ENCODE data around the gene ALPI. TPM values are rescaled to one million over a fixed set of nuclear protein-coding genes. Genes with fewer than 3 reads are reported as not detected.

ALPI gene
- total RNA-seq, 2 experiments from 2014 or later, result not detected

DNA sequence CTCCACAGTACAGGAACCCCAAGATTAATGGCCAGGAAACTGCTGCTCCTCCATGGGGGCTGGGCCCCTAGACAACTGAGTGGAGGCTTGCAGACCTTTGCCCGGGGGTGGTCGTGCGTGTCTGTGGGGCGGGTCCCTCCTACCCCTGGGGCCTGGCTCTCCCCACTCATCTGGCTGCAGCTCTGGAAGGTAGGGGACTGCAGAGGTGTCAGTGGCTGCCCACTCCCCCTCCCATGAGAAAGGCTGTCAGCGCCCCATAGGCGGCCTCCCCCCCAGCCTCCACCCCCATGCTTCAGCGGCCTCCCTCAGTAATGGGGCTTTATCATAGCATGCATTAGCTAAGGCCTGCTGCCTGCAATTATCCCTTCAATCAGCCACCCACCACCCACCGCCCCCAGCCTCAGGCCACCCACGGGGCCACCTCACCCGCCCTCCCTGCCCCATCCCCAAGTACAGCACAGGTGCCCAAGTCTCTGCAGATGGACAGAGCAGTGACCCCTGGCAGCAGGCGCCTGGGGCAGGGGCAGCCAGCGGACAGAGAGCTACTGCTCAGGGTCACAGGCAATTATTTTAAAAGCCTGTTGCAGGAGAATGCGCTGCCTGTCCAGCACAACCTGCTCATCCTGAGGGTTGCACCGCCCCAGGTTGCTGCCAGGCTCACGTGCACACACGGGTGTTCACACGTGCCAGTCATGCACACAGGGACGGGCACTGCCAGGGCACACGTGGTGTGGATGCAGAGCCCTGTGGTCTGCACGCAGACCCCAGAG lies 40.7 kb downstream of the ALPI start:
- BruUV-seq (replicated peaks), result no TSS peak
- TF ChIP-seq, protein P1, sequence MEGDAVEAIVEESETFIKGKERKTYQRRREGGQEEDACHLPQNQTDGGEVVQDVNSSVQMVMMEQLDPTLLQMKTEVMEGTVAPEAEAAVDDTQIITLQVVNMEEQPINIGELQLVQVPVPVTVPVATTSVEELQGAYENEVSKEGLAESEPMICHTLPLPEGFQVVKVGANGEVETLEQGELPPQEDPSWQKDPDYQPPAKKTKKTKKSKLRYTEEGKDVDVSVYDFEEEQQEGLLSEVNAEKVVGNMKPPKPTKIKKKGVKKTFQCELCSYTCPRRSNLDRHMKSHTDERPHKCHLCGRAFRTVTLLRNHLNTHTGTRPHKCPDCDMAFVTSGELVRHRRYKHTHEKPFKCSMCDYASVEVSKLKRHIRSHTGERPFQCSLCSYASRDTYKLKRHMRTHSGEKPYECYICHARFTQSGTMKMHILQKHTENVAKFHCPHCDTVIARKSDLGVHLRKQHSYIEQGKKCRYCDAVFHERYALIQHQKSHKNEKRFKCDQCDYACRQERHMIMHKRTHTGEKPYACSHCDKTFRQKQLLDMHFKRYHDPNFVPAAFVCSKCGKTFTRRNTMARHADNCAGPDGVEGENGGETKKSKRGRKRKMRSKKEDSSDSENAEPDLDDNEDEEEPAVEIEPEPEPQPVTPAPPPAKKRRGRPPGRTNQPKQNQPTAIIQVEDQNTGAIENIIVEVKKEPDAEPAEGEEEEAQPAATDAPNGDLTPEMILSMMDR (conservative IDR thresholded peaks at IDR 0.05; ENCODE audit: low read length), result no peak
- Histone ChIP-seq H3K4me3 (ENCODE audit: low read depth, low read length, poor library complexity, severe bottlenecking) (no peak overlapping the region), H3K4me1 (ENCODE audit: insufficient read depth, low read length, poor library complexity, severe bottlenecking) (no peaks in the 10 kb centered on the region), H3K4me2 (ENCODE audit: low read length) (no peak overlapping the region), H4K20me1 (ENCODE audit: insufficient read depth, low read length) (no peaks in the 10 kb centered on the region), H3K27ac (ENCODE audit: low read depth, low read length, poor library complexity, severe bottlenecking) (no peak overlapping the region), H3K36me3 (ENCODE audit: insufficient read depth, low read length) (no peaks in the 10 kb centered on the region), H2AFZ (ENCODE audit: low read length) (no peak overlapping the region), H3K9me3 (ENCODE audit: low read length) (no peaks in the 10 kb centered on the region), H3K79me2 (ENCODE audit: insufficient read depth, low read depth, low read length) (no peaks in the 10 kb centered on the region), H3K9me2 (ENCODE audit: insufficient read depth, low read length) (no peaks in the 10 kb centered on the region)
- intact Hi-C loops (cut with micrococcal nuclease; ENCODE audit: unreplicated experiment), result no loop called here
- DNase-seq (ENCODE audit: low spot score), result no peak
- CTCF ChIA-PET (ENCODE audit: unreplicated experiment), result no interaction called here
- POLR2A ChIA-PET, result interaction anchor here (0.6 kb wide), 1 partner anchor 127 kb away, joined by 5 read pairs; no protein-coding TSS in a partner anchor

DNA sequence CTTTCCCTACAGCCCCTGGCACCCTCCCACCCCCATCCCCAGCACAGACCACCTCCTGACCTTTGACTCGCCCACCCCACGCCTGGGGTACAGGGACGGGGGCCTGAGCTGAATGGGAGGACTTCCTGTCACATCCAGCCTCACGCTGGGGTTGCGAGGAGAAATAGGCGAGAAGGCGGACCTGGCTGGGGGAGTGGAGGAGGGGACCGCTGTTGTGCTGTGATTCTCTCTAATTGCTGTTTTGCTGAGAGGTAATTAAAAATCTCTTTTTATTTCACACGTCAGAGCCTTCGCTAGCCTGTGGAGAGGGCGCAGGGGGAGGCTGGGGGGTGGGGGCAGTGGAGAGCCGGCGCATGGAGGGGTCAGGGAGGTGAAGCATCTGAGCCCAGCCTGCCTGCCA lies 41.4 kb downstream of the ALPI start:
- Histone ChIP-seq H3K27ac (ENCODE audit: low read depth, low read length, poor library complexity, severe bottlenecking) (no peak overlapping the region), H3K79me2 (ENCODE audit: insufficient read depth, low read depth, low read length) (no peaks in the 10 kb centered on the region), H3K4me3 (ENCODE audit: low read depth, low read length, poor library complexity, severe bottlenecking) (no peak overlapping the region), H3K36me3 (ENCODE audit: insufficient read depth, low read length) (no peaks in the 10 kb centered on the region), H3K9me3 (ENCODE audit: low read length) (no peaks in the 10 kb centered on the region), H4K20me1 (ENCODE audit: insufficient read depth, low read length) (no peaks in the 10 kb centered on the region), H2AFZ (ENCODE audit: low read length) (no peak overlapping the region), H3K4me1 (ENCODE audit: insufficient read depth, low read length, poor library complexity, severe bottlenecking) (no peaks in the 10 kb centered on the region), H3K4me2 (ENCODE audit: low read length) (no peak overlapping the region), H3K9me2 (ENCODE audit: insufficient read depth, low read length) (no peaks in the 10 kb centered on the region)
- TF ChIP-seq, protein P1 (conservative IDR thresholded peaks at IDR 0.05; ENCODE audit: low read length), result no peak
- TF ChIP-seq EZH2phosphoT487 (IDR thresholded peaks at IDR 0.05; ENCODE audit: borderline replicate concordance, low read depth, low read length), result no peak
- ChIA-PET POLR2A (no interaction called here), CTCF (ENCODE audit: unreplicated experiment) (no interaction called here)
- intact Hi-C loops (cut with micrococcal nuclease; ENCODE audit: unreplicated experiment), result no loop called here
- BruUV-seq (replicated peaks), result no TSS peak
- no peak for DNase-seq (ENCODE audit: low spot score)

DNA sequence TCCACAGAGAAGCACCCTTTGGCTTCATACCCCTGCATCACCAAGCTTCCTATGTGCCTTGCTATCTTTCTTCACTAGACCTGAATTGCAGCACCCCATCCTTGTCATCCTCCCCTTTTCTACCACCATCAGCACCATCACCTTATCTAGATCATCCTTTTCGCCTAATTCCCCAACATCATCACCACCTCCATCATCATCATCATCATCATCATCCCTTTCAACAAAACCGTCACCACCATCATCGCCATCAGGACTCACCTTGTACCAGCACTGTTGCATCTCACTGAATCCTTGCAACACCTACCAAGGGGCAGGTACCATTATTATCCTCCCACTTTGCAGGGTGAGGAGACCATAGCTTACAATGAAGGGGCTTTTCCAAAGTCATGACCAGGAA lies 42.5 kb downstream of the ALPI start:
- Histone ChIP-seq H3K27ac (ENCODE audit: low read depth, low read length, poor library complexity, severe bottlenecking) (no peak overlapping the region), H3K4me3 (ENCODE audit: low read depth, low read length, poor library complexity, severe bottlenecking) (no peak overlapping the region), H3K9me3 (ENCODE audit: low read length) (no peaks in the 10 kb centered on the region), H2AFZ (ENCODE audit: low read length) (no peak overlapping the region), H4K20me1 (ENCODE audit: insufficient read depth, low read length) (no peaks in the 10 kb centered on the region), H3K4me1 (ENCODE audit: insufficient read depth, low read length, poor library complexity, severe bottlenecking) (no peaks in the 10 kb centered on the region), H3K9me2 (ENCODE audit: insufficient read depth, low read length) (no peaks in the 10 kb centered on the region), H3K79me2 (ENCODE audit: insufficient read depth, low read depth, low read length) (no peaks in the 10 kb centered on the region), H3K36me3 (ENCODE audit: insufficient read depth, low read length) (no peaks in the 10 kb centered on the region), H3K4me2 (ENCODE audit: low read length) (no peak overlapping the region)
- TF ChIP-seq, protein P1 (conservative IDR thresholded peaks at IDR 0.05; ENCODE audit: low read length), result no peak
- TF ChIP-seq EZH2phosphoT487 (IDR thresholded peaks at IDR 0.05; ENCODE audit: borderline replicate concordance, low read depth, low read length), result no peak
- ChIA-PET CTCF (ENCODE audit: unreplicated experiment) (interaction anchor here (0.6 kb wide), 2 partner anchors 51 to 76 kb away, joined by 4 to 9 read pairs; no protein-coding TSS in a partner anchor), POLR2A (no interaction called here)
- no peak for DNase-seq (ENCODE audit: low spot score)
- BruUV-seq (replicated peaks), result no TSS peak
- intact Hi-C loops (cut with micrococcal nuclease; ENCODE audit: unreplicated experiment), result no loop called here

All from OCI-LY7 (cell line).